H1 (cell line): Measurements from ENCODE around the gene SHMT2. TPM values are rescaled to one million over a fixed set of nuclear protein-coding genes. Genes with fewer than 3 reads are reported as not detected.

Experiments
- CTCF ChIA-PET: fragments of 300-600 bp; sonication (Branson Sonifier 250); formaldehyde crosslinking; loops from one replicate; lab custom pipeline; 2021; ENCODE audit not compliant: partially characterized antibody; lab: Charles Lee
- POLR2A ChIA-PET: fragments of 300-600 bp; sonication (Branson Sonifier 250); formaldehyde crosslinking; loops from one replicate; lab custom pipeline; 2021; ENCODE audit warnings: inconsistent platforms; ENCODE audit not compliant: partially characterized antibody; lab: Charles Lee
- DNase-seq, 2 experiments: peaks; one replicate each; pipeline versions ENCODE4 v3.0.0 to v3.0.0-alpha.2; 2010 to 2022; ENCODE audit warnings: low spot score in 2 of 2, low read depth in 1 of 2, mixed read lengths in 1 of 2
- FAIRE-seq: peaks from 2 replicates; lab custom pipeline; 2011; peaks lifted over from hg19 to GRCh38; lab: Jason Lieb, UNC
- H2AFZ ChIP-seq: 2 replicates; pipeline ENCODE4 v1.8.1; 2012; ENCODE audit warnings: low read length, inconsistent platforms
- H2AK5ac ChIP-seq: 2 replicates; pipeline ENCODE4 v1.6.1; 2013; ENCODE audit warnings: low read depth, low read length
- H2BK120ac ChIP-seq: replicated peaks from 2 replicates; pipeline ENCODE3; 2013; ENCODE audit warnings: low read depth, low read length, inconsistent platforms
- H2BK12ac ChIP-seq: 2 replicates; pipeline ENCODE4 v1.6.1; 2013; ENCODE audit warnings: low read depth, low read length
- H2BK15ac ChIP-seq: 2 replicates; pipeline ENCODE4 v1.6.1; 2013; ENCODE audit warnings: low read length
- H2BK20ac ChIP-seq: 2 replicates; pipeline ENCODE4 v1.6.1; 2013; ENCODE audit warnings: low read length
- H2BK5ac ChIP-seq: 2 replicates; pipeline ENCODE4 v1.6.1; 2013; ENCODE audit warnings: low read depth, low read length
- H3K14ac ChIP-seq: 2 replicates; pipeline ENCODE4 v1.6.1; 2013; ENCODE audit warnings: inconsistent platforms; ENCODE audit not compliant: insufficient read length
- H3K18ac ChIP-seq: 2 replicates; pipeline ENCODE4 v1.6.1; 2013; ENCODE audit warnings: low read length; ENCODE audit errors: extremely low read depth
- H3K23ac ChIP-seq: 2 replicates; pipeline ENCODE4 v1.6.1; 2013; ENCODE audit warnings: inconsistent platforms; ENCODE audit not compliant: insufficient read length
- H3K23me2 ChIP-seq: 2 replicates; pipeline ENCODE4 v1.6.1; 2013; ENCODE audit warnings: low read depth, low read length
- H3K27ac ChIP-seq: 2 replicates; pipeline ENCODE4 v1.6.1; 2011; ENCODE audit warnings: low read depth, low read length, inconsistent platforms
- H3K27me3 ChIP-seq, 4 experiments: replicated peaks in 1 of 4; 1 replicate in 1 of 4; 2 replicates in 3 of 4; pipeline versions ENCODE4 v1.6.1 to v1.8.1; 2011 to 2013; ENCODE audit warnings: low read length in 3 of 4, mild to moderate bottlenecking in 3 of 4, inconsistent platforms in 2 of 4, mixed read lengths in 2 of 4, moderate library complexity in 1 of 4; ENCODE audit not compliant: control insufficient read depth in 3 of 4, insufficient read depth in 3 of 4; ENCODE audit errors: extremely low read depth in 1 of 4
- H3K36me3 ChIP-seq, 4 experiments: 2 replicates each; pipeline versions ENCODE4 v1.6.1 to v1.8.1; 2011 to 2013; ENCODE audit warnings: mild to moderate bottlenecking in 4 of 4, low read length in 3 of 4, moderate library complexity in 2 of 4, control low read depth in 1 of 4, inconsistent platforms in 1 of 4; ENCODE audit not compliant: insufficient read depth in 4 of 4, control insufficient read depth in 2 of 4
- H3K4ac ChIP-seq: replicated peaks from 2 replicates; pipeline ENCODE3; 2013; ENCODE audit warnings: low read length, low read depth, mixed read lengths, inconsistent platforms; ENCODE audit not compliant: insufficient read length
- H3K4me1 ChIP-seq, 4 experiments: replicated peaks in 1 of 4; 1 replicate in 1 of 4; 2 replicates in 3 of 4; pipeline versions ENCODE4 v1.6.1 to v1.8.1; 2011 to 2013; ENCODE audit warnings: low read length in 3 of 4, inconsistent platforms in 2 of 4, mixed read lengths in 1 of 4; ENCODE audit not compliant: insufficient read depth in 4 of 4, control insufficient read depth in 3 of 4
- H3K4me2 ChIP-seq, 2 experiments: 2 replicates each; pipeline versions ENCODE4 v1.6.1 to v1.8.1; 2011 to 2013; ENCODE audit warnings: low read depth in 2 of 2, low read length in 2 of 2, control low read depth in 1 of 2, inconsistent platforms in 1 of 2, mild to moderate bottlenecking in 1 of 2; ENCODE audit not compliant: insufficient read depth in 1 of 2
- H3K4me3 ChIP-seq, 4 experiments: fragments of 200-600, 300-600 bp in 1 of 4; sonication (generic), shearing (Covaris generic), sonication (Bioruptor Twin) in 1 of 4; 2 replicates each; pipeline versions ENCODE4 v1.5.1 to v1.8.1; 2011 to 2016; ENCODE audit warnings: low read length in 4 of 4, low read depth in 3 of 4, control low read depth in 2 of 4, inconsistent platforms in 2 of 4, mild to moderate bottlenecking in 2 of 4, mixed read lengths in 1 of 4, moderate library complexity in 1 of 4; ENCODE audit not compliant: insufficient read depth in 2 of 4; ENCODE audit errors: extremely low read depth in 1 of 4
- H3K56ac ChIP-seq: replicated peaks from 2 replicates; pipeline ENCODE3; 2013; ENCODE audit warnings: low read depth, mild to moderate bottlenecking, mixed read lengths, low read length, inconsistent platforms; ENCODE audit not compliant: insufficient read length
- H3K79me1 ChIP-seq: 2 replicates; pipeline ENCODE4 v1.6.1; 2013; ENCODE audit warnings: low read depth, low read length, control low read depth
- H3K79me2 ChIP-seq, 2 experiments: 2 replicates each; pipeline versions ENCODE4 v1.6.1 to v1.8.1; 2012 to 2013; ENCODE audit warnings: low read length in 2 of 2, mild to moderate bottlenecking in 2 of 2, inconsistent platforms in 1 of 2; ENCODE audit not compliant: insufficient read depth in 2 of 2, control insufficient read depth in 1 of 2
- H3K9ac ChIP-seq, 4 experiments: replicated peaks in 1 of 4; 1 replicate in 1 of 4; 2 replicates in 3 of 4; pipeline versions ENCODE4 v1.6.1 to v1.8.1; 2011 to 2013; ENCODE audit warnings: low read depth in 3 of 4, low read length in 3 of 4, control low read depth in 2 of 4, mild to moderate bottlenecking in 2 of 4, moderate library complexity in 2 of 4, inconsistent platforms in 1 of 4; ENCODE audit errors: extremely low read depth in 1 of 4
- H3K9me3 ChIP-seq, 2 experiments: 2 replicates each; pipeline versions ENCODE4 v1.6.1 to v1.8.1; 2012 to 2013; ENCODE audit warnings: mild to moderate bottlenecking in 2 of 2, moderate library complexity in 2 of 2, control low read depth in 1 of 2, inconsistent platforms in 1 of 2, low read depth in 1 of 2, low read length in 1 of 2, mixed read lengths in 1 of 2; ENCODE audit not compliant: insufficient read depth in 2 of 2
- H4K20me1 ChIP-seq, 2 experiments: replicated peaks in 1 of 2; 2 replicates each; pipeline versions ENCODE3 to v1.8.1; 2011 to 2013; ENCODE audit warnings: inconsistent platforms in 2 of 2, low read length in 2 of 2, mild to moderate bottlenecking in 1 of 2; ENCODE audit not compliant: insufficient read depth in 2 of 2, control insufficient read depth in 1 of 2
- H4K5ac ChIP-seq: 2 replicates; pipeline ENCODE4 v1.6.1; 2013; ENCODE audit warnings: low read length, low read depth, mixed read lengths, inconsistent platforms; ENCODE audit not compliant: insufficient read length
- H4K8ac ChIP-seq: 2 replicates; pipeline ENCODE4 v1.8.0; 2013; ENCODE audit warnings: mild to moderate bottlenecking, moderate library complexity, low read length, inconsistent platforms; ENCODE audit not compliant: insufficient read depth; ENCODE audit errors: extremely low read depth
- H4K91ac ChIP-seq: replicated peaks from 2 replicates; pipeline ENCODE3; 2013; ENCODE audit warnings: low read length, mixed read lengths, inconsistent platforms; ENCODE audit not compliant: insufficient read length
- BACH1 ChIP-seq: IDR thresholded peaks from 2 replicates; pipeline ENCODE4 v1.6.1; 2012; ENCODE audit warnings: low read length, improper control_type of control experiment
- BRCA1 ChIP-seq: IDR thresholded peaks from 2 replicates; pipeline ENCODE4 v1.6.1; 2012; ENCODE audit warnings: low read depth, low read length, improper control_type of control experiment
- CBX5 ChIP-seq: fragments of 300-800, 300-1000 bp; sonication (generic); IDR thresholded peaks from 2 replicates; pipeline ENCODE4 v1.7.1; 2016; ENCODE audit warnings: antibody characterized with exemption, low read length, low read depth
- CHD2 ChIP-seq: IDR thresholded peaks from 2 replicates; pipeline ENCODE4 v1.6.1; 2012; ENCODE audit warnings: low read length, improper control_type of control experiment
- CREB1 ChIP-seq: IDR thresholded peaks from 2 replicates; pipeline ENCODE4 v1.6.1; 2012; ENCODE audit warnings: inconsistent platforms
- HDAC6 ChIP-seq: IDR thresholded peaks from one replicate; pipeline ENCODE4 v1.7.1; 2012; ENCODE audit warnings: low read depth, mild to moderate bottlenecking, inconsistent platforms, low read length, moderate library complexity
- MAFK ChIP-seq: IDR thresholded peaks from 2 replicates; pipeline ENCODE4 v1.6.1; 2012; ENCODE audit warnings: low read depth, mild to moderate bottlenecking, improper control_type of control experiment, low read length
- POLR2AphosphoS5 ChIP-seq: IDR thresholded peaks from 2 replicates; pipeline ENCODE4 v1.6.1; 2011; ENCODE audit warnings: low read depth, low read length
- SRF ChIP-seq: IDR thresholded peaks from 2 replicates; pipeline ENCODE4 v1.6.1; 2011; ENCODE audit warnings: mild to moderate bottlenecking, low read depth, low read length, moderate library complexity
- SUZ12 ChIP-seq: fragments of 200-600 bp; sonication (generic); IDR thresholded peaks from 2 replicates; pipeline ENCODE4 v1.6.1; 2012; ENCODE audit warnings: mild to moderate bottlenecking, inconsistent platforms, low read length, moderate library complexity, mixed read lengths
- TAF7 ChIP-seq: optimal IDR thresholded peaks from 2 replicates; pipeline ENCODE3; 2011; ENCODE audit warnings: low read depth, mild to moderate bottlenecking, inconsistent platforms, low read length, moderate library complexity, borderline replicate concordance
- WGBS, 2 experiments: shearing (Covaris generic) in 1 of 2; methylation state at CpG; one replicate each; pipeline versions ENCODE4 v1.1.6 to v1.1.7; 2013 to 2015; ENCODE audit warnings: low lambda C conversion rate in 2 of 2, mixed read lengths in 2 of 2, inconsistent platforms in 1 of 2, low coverage in 1 of 2, missing lambda C conversion rate in 1 of 2; ENCODE audit not compliant: insufficient replicate concordance in 2 of 2, insufficient coverage in 1 of 2, insufficient read length in 1 of 2; ENCODE audit errors: extremely low coverage in 1 of 2, missing lambda C conversion rate in 1 of 2; 5-methylcytosine and 5-hydroxymethylcytosine counted together
- polyA plus RNA-seq, 7 experiments: library from polyadenylated mRNA; depleted of rRNA in 3 of 7; stranded (reverse) in 5 of 7; unstranded in 2 of 7; fragments of >200 nt in 5 of 7; fragments of 200-250 nt in 2 of 7; gene quantifications; 1 replicate in 5 of 7; 2 replicates in 1 of 7; 4 replicates in 1 of 7; pipeline versions ENCODE4 v1.2.1 to v1.2.3, GENCODE V29; 2011 to 2013; ENCODE audit warnings: missing spikeins in 2 of 7, mixed read lengths in 2 of 7
- total RNA-seq: library from RNA; stranded (reverse); fragmentation: NEBNext Ultra II Directional; extraction: Animal tissue kit (Norgen Biotek cat#: 25700); gene quantifications from 2 replicates; pipeline ENCODE4 v1.2.1, GENCODE V29; 2021
- TF ChIP-seq, protein P1 (sequence below): IDR thresholded peaks from 2 replicates; pipeline ENCODE4 v1.6.1; 2011; ENCODE audit warnings: low read length, improper control_type of control experiment
- TF ChIP-seq, protein P2 (sequence below): IDR thresholded peaks from 2 replicates; pipeline ENCODE4 v1.6.1; 2011; ENCODE audit warnings: low read depth, mild to moderate bottlenecking, low read length; ENCODE audit not compliant: insufficient read depth

SHMT2 gene
- total and polyA plus RNA-seq, 2 of the 8 experiments (the other 6 are each of a cell fraction or from before 2014, with no cell fraction given) = 274 to 520 TPM

DNA sequence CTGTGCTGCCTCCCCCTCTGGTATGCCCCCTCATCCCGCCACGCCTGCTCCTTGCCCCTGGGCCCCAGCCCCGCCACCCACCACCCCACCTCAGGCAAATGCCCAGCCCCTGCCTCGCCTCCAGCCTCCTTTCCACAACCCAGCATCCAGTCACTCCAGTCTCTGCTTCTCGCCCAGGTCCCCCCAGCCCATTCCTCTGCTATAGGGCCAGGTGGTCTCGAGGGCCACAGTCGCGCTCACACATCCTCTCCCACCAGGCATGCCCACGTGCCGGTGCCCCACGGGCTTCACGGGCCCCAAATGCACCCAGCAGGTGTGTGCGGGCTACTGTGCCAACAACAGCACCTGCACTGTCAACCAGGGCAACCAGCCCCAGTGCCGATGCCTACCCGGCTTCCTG lies 19.1 kb upstream of the SHMT2 start:
- H3K9me3 ChIP-seq = no peaks in the 10 kb centered on the region
- no peak for FAIRE-seq
- WGBS, 2 experiments = 97% methylated on average over 11 of the region's 15 CpGs; no CpG with 5 or more reads in 1 of the 2 experiments
- TF ChIP-seq POLR2AphosphoS5 (no peak), CBX5 (no peak), HDAC6 (no peak), BACH1 (no peak), BRCA1 (no peak), TAF7 (no peak), CREB1 (no peak), SUZ12 (no peak), CHD2 (no peak), SRF (no peak), MAFK (no peak)
- TF ChIP-seq, protein P1, sequence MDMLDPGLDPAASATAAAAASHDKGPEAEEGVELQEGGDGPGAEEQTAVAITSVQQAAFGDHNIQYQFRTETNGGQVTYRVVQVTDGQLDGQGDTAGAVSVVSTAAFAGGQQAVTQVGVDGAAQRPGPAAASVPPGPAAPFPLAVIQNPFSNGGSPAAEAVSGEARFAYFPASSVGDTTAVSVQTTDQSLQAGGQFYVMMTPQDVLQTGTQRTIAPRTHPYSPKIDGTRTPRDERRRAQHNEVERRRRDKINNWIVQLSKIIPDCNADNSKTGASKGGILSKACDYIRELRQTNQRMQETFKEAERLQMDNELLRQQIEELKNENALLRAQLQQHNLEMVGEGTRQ = no peak
- TF ChIP-seq, protein P2, sequence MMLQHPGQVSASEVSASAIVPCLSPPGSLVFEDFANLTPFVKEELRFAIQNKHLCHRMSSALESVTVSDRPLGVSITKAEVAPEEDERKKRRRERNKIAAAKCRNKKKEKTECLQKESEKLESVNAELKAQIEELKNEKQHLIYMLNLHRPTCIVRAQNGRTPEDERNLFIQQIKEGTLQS = no peak

More for the DNA sequence above, 19.1 kb upstream of the SHMT2 start:
- no peak overlapping the region for H4K91ac ChIP-seq
- no peak overlapping the region for H3K27ac ChIP-seq
- H3K4me3 ChIP-seq = no peak overlapping the region
- H3K4me1 ChIP-seq = peaks cover 7 to 18% (median 12%) of the 10 kb centered on the region in 4 experiments
- no peak overlapping the region for H3K9ac ChIP-seq
- POLR2A ChIA-PET = interaction anchor here (1.0 to 7.0 kb wide), 6 partner anchors 9 to 28 kb away, joined by 3 to 53 read pairs (median 12); partner anchors contain the start of gene SHMT2
- no peaks in the 10 kb centered on the region for H3K23me2 ChIP-seq
- no peaks in the 10 kb centered on the region for H3K79me1 ChIP-seq
- H3K23ac ChIP-seq = no peak overlapping the region
- H2BK5ac ChIP-seq = no peak overlapping the region
- H3K4ac ChIP-seq = no peak overlapping the region
- no peak overlapping the region for H3K18ac ChIP-seq
- H2AFZ ChIP-seq = no peak overlapping the region
- no peak for DNase-seq
- H4K5ac ChIP-seq = no peak overlapping the region
- H3K14ac ChIP-seq = no peak overlapping the region
- H3K36me3 ChIP-seq = peaks cover 16 to 51% (median 37%) of the 10 kb centered on the region in 4 experiments
- peaks cover 10 to 18% (median 17%) of the 10 kb centered on the region in 4 experiments for H3K27me3 ChIP-seq
- H2AK5ac ChIP-seq = no peak overlapping the region
- H3K56ac ChIP-seq = no peak overlapping the region
- peaks cover 7 to 15% of the 10 kb centered on the region in 2 experiments for H4K20me1 ChIP-seq
- H2BK15ac ChIP-seq = no peak overlapping the region
- no peak overlapping the region for H2BK120ac ChIP-seq
- no peak overlapping the region for H2BK20ac ChIP-seq
- no peak overlapping the region for H4K8ac ChIP-seq
- H3K79me2 ChIP-seq = no peaks in the 10 kb centered on the region
- CTCF ChIA-PET = interaction anchor here (1.0 to 10.1 kb wide), 3 partner anchors 27 to 50 kb away, joined by 3 to 726 read pairs (median 78); partner anchors contain the start of genes SHMT2 and STAC3
- H3K4me2 ChIP-seq = no peak overlapping the region
- no peak overlapping the region for H2BK12ac ChIP-seq
